Activated CD4-positive, alpha-beta T cell treated with anti-CD3 and anti-CD28 coated beads, Interleukin-2, amount 50 U/mL, for 16 hours (primary cell): ENCODE data around the gene DZANK1.
"Not testable (repeated sequence)": the region's sequence is repeated elsewhere in the genome, so short reads cannot be mapped to it uniquely, and the experiment has no call there.

Experiments used
- DNase-seq: peaks from one replicate; pipeline ENCODE4 v3.0.0-alpha.2; 2020

The DZANK1 gene

GRCh38 chr20:18436847-18437246 is 30.0 kb downstream of the DZANK1 start:
- no peak for DNase-seq

DNA sequence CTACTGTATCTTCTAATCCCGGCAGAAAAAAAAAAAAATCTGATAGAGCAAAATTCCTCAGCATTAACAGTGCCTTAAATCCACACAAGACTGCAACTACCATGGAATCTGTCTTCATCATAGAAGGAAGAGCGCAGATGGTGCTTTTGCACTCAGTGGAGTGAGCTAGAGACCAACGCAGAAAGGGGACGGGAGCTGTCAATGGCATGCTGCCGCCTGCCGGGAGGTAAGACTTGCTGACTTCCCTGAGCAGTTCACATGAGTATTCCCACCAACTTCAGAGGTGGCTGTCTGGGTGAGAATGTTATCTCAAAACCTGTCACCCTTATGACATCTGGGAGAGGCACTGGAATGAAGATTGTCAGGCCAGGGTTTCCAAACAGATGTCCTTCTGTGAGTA is 35.6 kb downstream of the DZANK1 start:
- no peak for DNase-seq

GRCh38 chr20:18430172-18430826 is 36.5 kb downstream of the DZANK1 start:
- no peak for DNase-seq

DNA sequence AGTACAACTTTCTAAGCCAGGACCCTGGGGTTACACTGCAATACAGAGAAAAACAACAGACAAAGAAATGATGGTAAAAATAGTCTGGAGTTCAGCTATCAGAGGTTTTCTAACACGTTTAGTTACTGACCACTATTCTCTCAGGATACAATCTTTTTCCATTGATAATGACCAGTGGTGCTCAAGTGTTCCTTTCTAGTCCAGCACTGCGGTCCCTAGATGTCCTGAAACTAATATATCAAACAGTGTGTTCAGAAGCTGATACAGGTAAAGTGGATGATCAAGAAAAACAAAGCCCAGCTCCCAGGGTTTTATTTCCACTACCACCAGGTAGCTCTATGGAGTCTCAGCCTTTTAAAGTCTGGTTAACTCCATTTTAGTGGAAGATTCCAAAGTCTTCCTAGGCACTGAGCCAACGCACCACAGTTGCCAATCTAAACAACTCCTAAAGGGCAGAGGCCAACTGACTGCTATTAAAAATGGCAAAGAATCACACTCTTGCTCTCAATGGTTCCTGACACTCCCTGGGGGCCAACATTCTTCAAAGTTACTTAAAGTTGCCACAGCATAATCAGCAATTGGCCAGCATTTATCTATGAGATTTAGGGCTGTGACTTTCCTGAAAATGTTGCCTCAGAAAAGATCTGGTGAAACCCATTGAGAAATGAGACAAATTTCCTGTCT is 38.2 kb downstream of the DZANK1 start:
- no peak for DNase-seq

DNA sequence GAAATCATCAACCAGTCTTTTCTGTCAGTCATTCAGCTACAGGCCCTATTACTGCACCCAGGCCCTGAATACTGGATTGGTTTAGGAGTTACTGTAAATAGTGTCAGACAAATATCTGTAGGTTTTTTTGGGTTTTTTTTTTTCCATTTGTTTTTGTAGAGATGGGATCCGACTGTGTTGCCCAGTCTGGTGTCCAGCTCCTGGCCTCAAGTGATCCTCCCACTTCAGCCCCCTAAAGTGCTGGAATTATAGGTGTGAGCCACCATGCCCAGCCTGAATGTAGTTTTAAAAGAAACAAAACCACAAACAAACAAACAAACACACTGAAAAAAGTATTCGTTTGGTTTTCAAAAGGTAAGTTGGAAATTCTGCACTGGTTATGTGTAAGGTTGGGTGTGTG is 39.6 kb downstream of the DZANK1 start:
- no peak for DNase-seq

DNA sequence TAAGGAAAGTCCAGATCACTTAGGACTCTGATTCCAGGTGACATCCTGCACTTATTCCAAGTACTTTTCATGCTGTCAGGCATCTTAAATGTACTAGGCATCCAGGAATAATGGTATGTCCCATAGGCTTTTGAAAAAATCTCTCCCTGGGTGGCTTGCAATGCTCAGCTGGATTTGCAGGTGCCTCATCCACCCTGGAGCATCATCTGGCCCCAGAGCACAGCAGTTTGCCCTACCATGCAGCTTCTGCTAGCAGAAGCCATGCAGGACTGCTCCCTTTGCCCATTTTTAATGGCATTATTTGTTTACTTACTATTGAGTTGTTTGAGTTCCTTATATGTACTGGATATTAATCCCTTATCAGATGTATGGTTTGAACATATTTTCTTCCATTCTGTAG is 45.2 kb downstream of the DZANK1 start:
- DNase-seq = no peak

DNA sequence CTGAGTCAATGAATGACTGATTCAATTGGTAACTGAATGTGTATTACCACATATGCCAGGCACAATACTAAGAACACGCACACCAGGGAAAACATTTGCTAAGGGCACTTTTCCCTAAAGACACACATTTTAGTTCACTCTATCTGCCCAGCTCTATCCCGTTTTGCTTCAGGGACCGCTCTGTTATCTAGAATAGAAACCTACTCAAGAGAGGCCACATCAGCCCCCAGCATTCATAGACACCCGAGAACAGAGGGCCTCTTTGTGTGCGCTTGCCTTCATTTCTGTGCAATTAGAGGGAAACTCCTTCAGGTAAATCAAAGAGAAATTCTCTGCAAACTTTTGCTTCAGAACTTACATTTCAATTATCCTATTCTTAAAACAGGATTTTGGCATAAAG is 50.3 kb downstream of the DZANK1 start:
- no peak for DNase-seq

GRCh38 chr20:18414140-18414539 is 52.7 kb downstream of the DZANK1 start:
- no peak for DNase-seq

GRCh38 chr20:18412221-18412901 is 54.5 kb downstream of the DZANK1 start:
- DNase-seq = no peak

DNA sequence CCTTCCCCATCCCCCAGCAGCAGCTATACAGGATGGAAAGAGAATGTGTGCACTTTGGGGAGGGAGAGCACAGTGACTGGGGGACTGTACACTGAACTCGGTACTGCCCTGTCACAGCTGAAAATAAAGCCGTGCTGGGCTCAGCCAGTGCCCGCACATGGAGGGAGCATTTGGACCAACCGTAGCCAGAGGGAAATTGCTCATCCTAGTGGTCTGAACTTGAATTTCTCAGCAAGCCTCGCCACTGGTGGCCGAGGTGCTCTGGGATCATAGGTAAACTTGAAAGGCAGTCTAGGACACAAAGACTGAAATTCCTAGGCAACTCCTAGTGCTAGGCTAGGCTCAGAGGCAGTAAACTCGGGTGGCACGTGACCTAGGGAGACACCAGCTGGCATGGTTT is 61.0 kb downstream of the DZANK1 start:
- DNase-seq = no peak

DNA sequence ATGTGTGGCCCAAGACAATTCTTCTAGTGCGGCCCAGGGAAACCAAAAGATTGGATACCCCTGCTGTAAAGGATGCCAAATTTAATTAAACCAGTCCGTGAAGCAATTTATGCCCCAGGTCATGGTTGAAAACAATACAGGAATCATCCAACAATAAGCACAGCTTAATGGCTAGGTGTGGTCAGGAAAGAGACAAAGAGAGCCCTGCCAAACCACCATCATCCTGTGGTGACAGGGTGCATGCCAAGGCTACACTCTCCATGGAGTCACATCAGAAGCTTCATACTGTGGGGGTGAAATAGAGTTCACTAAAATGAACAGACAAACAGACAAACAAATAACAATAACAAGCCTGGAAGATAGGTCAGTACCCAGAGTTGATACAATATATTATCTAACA is 62.7 kb downstream of the DZANK1 start:
- no peak for DNase-seq

DNA sequence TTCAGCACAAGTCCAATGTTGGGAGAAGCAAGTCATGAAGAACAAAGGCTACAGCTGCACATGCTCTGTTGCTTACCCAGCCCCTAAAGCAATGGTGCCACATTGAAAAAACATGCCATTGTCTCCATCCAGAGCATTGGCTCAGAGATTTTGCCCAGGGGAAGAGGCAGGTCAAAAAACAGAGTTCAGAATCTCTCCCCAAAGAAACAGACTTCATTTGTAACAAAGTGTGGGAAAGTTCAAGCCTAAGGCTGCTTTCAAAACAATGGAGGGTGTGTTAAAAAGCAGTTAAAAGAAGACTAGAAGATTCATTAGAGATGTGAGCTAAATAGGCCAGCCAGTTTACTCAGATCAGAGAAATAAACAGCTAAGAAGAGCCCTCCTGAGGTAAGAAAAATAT is 63.6 kb downstream of the DZANK1 start:
- DNase-seq = no peak

DNA sequence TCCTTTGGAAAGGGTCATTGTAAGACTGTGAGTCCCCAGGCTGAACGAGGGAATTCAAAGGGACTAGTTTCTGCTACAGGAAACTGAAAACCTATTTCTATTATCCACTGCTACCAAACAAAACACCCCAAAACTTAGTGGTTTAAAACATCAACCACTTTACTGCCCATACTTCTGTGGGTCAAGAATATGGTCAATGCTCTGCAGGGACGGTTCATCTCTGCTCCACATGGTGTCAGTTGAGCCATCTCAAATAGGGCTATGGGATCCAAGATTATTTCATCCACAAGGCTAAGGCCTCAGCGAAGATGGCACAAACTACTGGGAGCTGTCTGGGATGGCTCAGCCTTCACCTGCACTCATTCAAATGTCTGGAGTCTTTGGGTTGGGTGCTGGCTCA is 65.5 kb downstream of the DZANK1 start:
- no peak for DNase-seq

- no peak for DNase-seq
Observed at GRCh38 chr20:18400460-18400859, 66.4 kb downstream of the DZANK1 start.

DNA sequence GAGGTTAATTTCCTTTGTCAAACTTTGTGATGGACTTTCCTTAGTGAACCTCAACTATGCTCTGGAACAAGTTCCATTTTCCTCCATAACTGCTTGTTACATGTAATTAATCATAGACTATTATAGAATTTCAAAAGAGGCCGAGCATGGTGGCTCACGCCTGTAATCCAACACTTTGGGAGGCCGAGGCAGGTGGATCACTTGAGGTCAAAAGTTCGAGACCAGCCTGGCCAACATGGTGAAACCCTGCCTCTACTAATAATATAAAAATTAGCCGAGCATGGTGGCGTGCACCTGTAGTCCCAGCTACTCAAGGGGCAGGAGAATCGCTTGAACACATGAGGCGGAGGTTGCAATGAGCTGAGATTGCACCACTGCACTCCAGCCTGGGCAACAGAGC is 68.1 kb downstream of the DZANK1 start:
- not testable (repeated sequence) for DNase-seq

GRCh38 chr20:18397030-18397429 is 69.8 kb downstream of the DZANK1 start:
- DNase-seq = no peak

DNA sequence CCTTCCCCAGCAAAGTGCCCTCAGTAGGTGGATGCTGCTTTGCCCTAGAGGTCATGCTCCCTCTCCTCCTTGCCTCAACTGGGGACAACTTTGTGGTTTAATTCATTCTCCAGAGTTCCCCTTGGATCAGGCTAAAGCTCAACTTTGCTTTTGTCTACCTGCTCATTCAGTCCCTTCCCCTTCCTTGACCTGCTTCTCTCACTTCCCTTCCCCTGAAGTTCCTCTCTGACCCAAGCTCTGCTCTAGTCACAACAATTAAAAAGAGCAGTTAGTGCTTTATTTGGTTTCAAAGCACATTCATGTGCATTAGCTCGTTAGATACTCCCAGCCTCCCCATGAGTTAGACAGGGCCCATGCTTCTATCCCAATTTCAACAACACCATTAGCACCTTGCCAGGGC is 71.3 kb downstream of the DZANK1 start:
- no peak for DNase-seq

DNA sequence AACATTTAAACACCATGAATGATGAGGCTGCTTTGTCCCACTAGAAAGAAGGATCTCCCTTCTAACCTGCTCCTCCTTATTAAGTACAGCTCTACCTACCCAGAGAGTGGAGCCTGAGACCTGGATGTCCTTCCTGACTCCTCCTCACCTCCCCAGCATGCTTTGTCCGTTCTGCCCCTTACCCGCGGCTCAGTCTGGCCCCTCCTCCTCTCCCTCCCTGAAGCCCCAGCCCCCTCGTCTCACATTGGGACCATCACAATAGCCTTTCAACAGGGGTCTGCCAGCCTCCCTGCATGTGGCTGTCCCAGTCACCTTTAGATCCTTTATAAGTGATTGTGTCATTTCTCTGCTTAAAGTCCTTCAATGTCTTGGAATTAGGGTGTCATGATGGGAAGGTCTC is 72.5 kb downstream of the DZANK1 start:
- no peak for DNase-seq

GRCh38 chr20:18391686-18392085 is 75.1 kb downstream of the DZANK1 start:
- DNase-seq = no peak

- DNase-seq = no peak
Observed at GRCh38 chr20:18390201-18390600, 76.6 kb downstream of the DZANK1 start.

- DNase-seq = no peak
Observed at GRCh38 chr20:18388860-18389259, 78.0 kb downstream of the DZANK1 start.

GRCh38 chr20:18380908-18381529 is 85.8 kb downstream of the DZANK1 start:
- no peak for DNase-seq

GRCh38 chr20:18377896-18378481 is 88.8 kb downstream of the DZANK1 start:
- no peak for DNase-seq

GRCh38 chr20:18375551-18375950 is 91.3 kb downstream of the DZANK1 start:
- DNase-seq = not testable (repeated sequence)
